Neuronal stem cell (in vitro differentiated cells): Measurements from ENCODE around the gene RASAL3.

Experiments
- DNase-seq: peaks from one replicate; pipeline ENCODE4 v3.0.0-alpha.2; 2013; ENCODE audit warnings: low spot score
- H2AFZ ChIP-seq: one replicate; pipeline ENCODE4 v1.6.1; 2013; ENCODE audit warnings: mild to moderate bottlenecking, low read length, inconsistent platforms
- H2AK5ac ChIP-seq: 2 replicates; pipeline ENCODE4 v1.6.1; 2013; ENCODE audit warnings: low read depth, mild to moderate bottlenecking, inconsistent platforms, low read length, moderate library complexity, mixed read lengths
- H2BK120ac ChIP-seq: 2 replicates; pipeline ENCODE4 v1.6.1; 2013; ENCODE audit warnings: low read depth, mild to moderate bottlenecking, inconsistent platforms, low read length, moderate library complexity, mixed read lengths
- H2BK12ac ChIP-seq: one replicate; pipeline ENCODE4 v1.6.1; 2013; ENCODE audit warnings: low read length, inconsistent platforms
- H2BK15ac ChIP-seq: 2 replicates; pipeline ENCODE4 v1.6.1; 2013; ENCODE audit warnings: mild to moderate bottlenecking, low read length, inconsistent platforms, mixed read lengths
- H2BK5ac ChIP-seq: one replicate; pipeline ENCODE4 v1.6.1; 2013; ENCODE audit warnings: inconsistent platforms, mild to moderate bottlenecking, low read length, moderate library complexity
- H3K14ac ChIP-seq: one replicate; pipeline ENCODE4 v1.6.1; 2013; ENCODE audit warnings: low read length, inconsistent platforms
- H3K18ac ChIP-seq: 2 replicates; pipeline ENCODE4 v1.6.1; 2013; ENCODE audit warnings: low read length, inconsistent platforms
- H3K23ac ChIP-seq: 2 replicates; pipeline ENCODE4 v1.6.1; 2013; ENCODE audit warnings: low read depth, mild to moderate bottlenecking, mixed read lengths, low read length, inconsistent platforms; ENCODE audit not compliant: poor library complexity
- H3K27ac ChIP-seq: replicated peaks from 3 replicates; pipeline ENCODE4 v1.5.1; 2013; ENCODE audit warnings: low read length, inconsistent platforms
- H3K27me3 ChIP-seq, 3 experiments: 2 replicates each; pipeline ENCODE4 v1.6.1; 2013; ENCODE audit warnings: low read length in 3 of 3, mild to moderate bottlenecking in 2 of 3, inconsistent platforms in 1 of 3, low read depth in 1 of 3, mixed read lengths in 1 of 3, moderate library complexity in 1 of 3; ENCODE audit not compliant: control insufficient read depth in 3 of 3, insufficient read depth in 3 of 3
- H3K36me3 ChIP-seq, 2 donors: replicated peaks in 1 of 2; 2 replicates each; pipeline ENCODE4 v1.6.1; 2013; ENCODE audit warnings: low read length in 2 of 2; ENCODE audit not compliant: control insufficient read depth in 2 of 2, insufficient read depth in 2 of 2
- H3K4ac ChIP-seq: 2 replicates; pipeline ENCODE4 v1.6.1; 2013; ENCODE audit warnings: inconsistent platforms, mild to moderate bottlenecking, low read length, moderate library complexity
- H3K4me1 ChIP-seq, 2 donors: 1 replicate in 1 of 2; 2 replicates in 1 of 2; pipeline ENCODE4 v1.6.1; 2013; ENCODE audit warnings: low read length in 2 of 2, low read depth in 1 of 2; ENCODE audit not compliant: control insufficient read depth in 2 of 2, insufficient read depth in 1 of 2
- H3K4me2 ChIP-seq: one replicate; pipeline ENCODE4 v1.6.1; 2013; ENCODE audit warnings: mild to moderate bottlenecking, low read length, inconsistent platforms; ENCODE audit not compliant: insufficient read depth, poor library complexity, severe bottlenecking
- H3K4me3 ChIP-seq, 2 donors: 2 replicates each; pipeline ENCODE4 v1.5.1; 2013; ENCODE audit warnings: low read length in 2 of 2, mild to moderate bottlenecking in 2 of 2, inconsistent platforms in 1 of 2, moderate library complexity in 1 of 2
- H3K79me1 ChIP-seq: one replicate; pipeline ENCODE4 v1.6.1; 2013; ENCODE audit warnings: low read depth, mild to moderate bottlenecking, inconsistent platforms, low read length, moderate library complexity
- H3K9ac ChIP-seq: one replicate; pipeline ENCODE4 v1.6.1; 2013; ENCODE audit warnings: mild to moderate bottlenecking, low read depth, low read length, inconsistent platforms; ENCODE audit not compliant: poor library complexity
- H3K9me3 ChIP-seq, 2 donors: replicated peaks in 1 of 2; 2 replicates each; pipeline versions ENCODE3 to v1.6.1; 2013; ENCODE audit warnings: low read length in 2 of 2, mild to moderate bottlenecking in 2 of 2, inconsistent platforms in 1 of 2, low read depth in 1 of 2, mixed read lengths in 1 of 2, moderate library complexity in 1 of 2; ENCODE audit not compliant: control insufficient read depth in 2 of 2, insufficient read depth in 1 of 2
- H4K8ac ChIP-seq: one replicate; pipeline ENCODE4 v1.6.1; 2013; ENCODE audit warnings: low read depth, mild to moderate bottlenecking, inconsistent platforms, low read length, moderate library complexity
- H4K91ac ChIP-seq: one replicate; pipeline ENCODE4 v1.6.1; 2013; ENCODE audit warnings: low read length, low read depth, mild to moderate bottlenecking, inconsistent platforms; ENCODE audit not compliant: poor library complexity
- WGBS, 2 donors: extraction: QIAGEN DNeasy Blood & Tissue Kit; methylation state at CpG; one replicate each; pipeline ENCODE4 v1.1.7; 2013; ENCODE audit warnings: missing lambda C conversion rate in 2 of 2, mixed read lengths in 1 of 2; ENCODE audit not compliant: insufficient read length in 2 of 2, insufficient replicate concordance in 1 of 2; ENCODE audit errors: extremely low coverage in 2 of 2; 5-methylcytosine and 5-hydroxymethylcytosine counted together

The RASAL3 gene

DNA sequence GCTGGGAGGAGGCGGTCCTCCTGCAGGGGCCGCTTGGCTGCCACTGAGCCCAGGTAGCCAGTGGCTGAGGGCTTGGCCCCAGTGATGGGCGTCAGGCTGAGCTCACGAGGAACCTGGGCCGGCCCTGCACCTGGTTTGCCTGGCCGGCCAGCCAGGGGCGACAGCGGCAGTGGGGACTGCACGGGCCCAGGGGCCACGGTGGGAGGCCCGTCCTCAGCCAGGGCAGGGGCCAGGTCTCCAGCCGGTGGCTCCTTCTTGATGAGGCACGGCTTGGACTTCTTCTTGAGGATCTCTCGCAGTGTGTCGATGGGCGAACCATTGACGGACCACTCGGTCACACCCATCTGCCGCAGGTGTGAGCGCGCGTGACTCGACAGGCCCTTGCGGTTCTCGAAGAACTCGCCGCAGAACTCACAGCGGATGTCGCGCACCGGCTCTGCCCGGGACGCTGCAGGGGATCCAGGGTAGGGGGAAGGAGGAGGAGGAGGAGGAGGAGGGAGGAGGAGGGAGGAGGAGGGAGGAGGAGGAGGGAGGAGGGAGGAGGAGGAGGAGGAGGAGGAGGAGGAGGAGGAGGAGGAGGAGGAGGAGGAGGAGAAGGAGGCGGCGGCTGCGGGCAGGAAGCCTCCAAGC is 38.9 kb downstream of the RASAL3 start:
- no CpG with 5 or more reads among the region's 36 CpGs for WGBS, 2 donors
- Histone ChIP-seq H2BK12ac (no peak overlapping the region), H3K4me3 (no peak overlapping the region)

DNA sequence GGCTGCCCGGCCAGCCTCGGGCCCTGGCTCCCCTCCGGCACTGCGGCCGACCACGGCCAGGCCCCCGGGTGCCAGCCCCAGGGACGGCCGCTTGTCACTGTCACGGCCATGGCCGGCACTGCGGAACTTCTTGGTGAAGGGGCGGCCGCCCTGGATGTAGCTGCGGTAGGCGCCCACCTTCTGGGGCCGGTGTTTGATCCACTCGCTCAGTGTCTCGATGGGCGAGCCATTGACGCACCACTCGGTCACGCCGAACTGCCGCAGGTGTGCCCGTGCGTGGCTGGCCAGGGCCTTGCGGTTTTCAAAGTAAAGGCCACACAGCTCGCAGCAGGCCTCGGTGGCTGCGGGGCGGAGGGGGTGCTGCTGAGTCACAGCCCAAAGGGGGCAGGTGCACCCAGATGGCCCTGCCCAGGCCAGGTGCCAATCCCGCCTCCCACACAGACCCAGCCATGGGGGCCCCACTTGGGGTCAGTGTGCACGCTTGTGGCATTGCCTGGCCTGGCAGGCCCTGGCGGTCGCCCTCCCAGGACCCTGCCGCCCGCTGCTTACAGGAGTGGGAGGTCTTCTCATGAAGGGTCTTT is 39.6 kb downstream of the RASAL3 start:
- no peak overlapping the region for H3K14ac ChIP-seq
- H3K9ac ChIP-seq: no peak overlapping the region
- H3K4ac ChIP-seq: no peak overlapping the region
- no peak for DNase-seq
- H3K4me2 ChIP-seq: no peak overlapping the region
- H3K9me3 ChIP-seq: peaks cover 6 to 11% of the 10 kb centered on the region in 2 donors
- no peak overlapping the region for H3K27ac ChIP-seq
- no peak overlapping the region for H2BK12ac ChIP-seq
- no peak overlapping the region for H3K4me3 ChIP-seq
- WGBS, 2 donors: no CpG with 5 or more reads among the region's 38 CpGs
- H2AK5ac ChIP-seq: no peak overlapping the region
- peaks cover 6% of the 10 kb centered on the region for H3K79me1 ChIP-seq
- H2BK5ac ChIP-seq: no peak overlapping the region
- peak overlapping the region; percentile 65 for H3K23ac ChIP-seq
- no peak overlapping the region for H2AFZ ChIP-seq
- no peak overlapping the region for H4K8ac ChIP-seq
- H3K27me3 ChIP-seq: no peaks in the 10 kb centered on the region
- H3K18ac ChIP-seq: no peak overlapping the region
- H3K36me3 ChIP-seq: peaks cover 55 to 82% of the 10 kb centered on the region in 2 donors
- no peak overlapping the region for H2BK120ac ChIP-seq
- no peaks in the 10 kb centered on the region for H3K4me1 ChIP-seq
- H2BK15ac ChIP-seq: no peak overlapping the region
- no peak overlapping the region for H4K91ac ChIP-seq

More for the DNA sequence above, 38.9 kb downstream of the RASAL3 start:
- no peaks in the 10 kb centered on the region for H3K27me3 ChIP-seq
- H2BK15ac ChIP-seq: no peak overlapping the region
- H2AFZ ChIP-seq: no peak overlapping the region
- H2AK5ac ChIP-seq: no peak overlapping the region
- no peak overlapping the region for H4K91ac ChIP-seq
- H2BK5ac ChIP-seq: no peak overlapping the region
- H3K14ac ChIP-seq: no peak overlapping the region
- no peak overlapping the region for H3K4ac ChIP-seq
- H2BK120ac ChIP-seq: no peak overlapping the region
- H3K9me3 ChIP-seq: peaks cover 6 to 11% of the 10 kb centered on the region in 2 donors
- H4K8ac ChIP-seq: no peak overlapping the region
- H3K79me1 ChIP-seq: peaks cover 13% of the 10 kb centered on the region
- H3K23ac ChIP-seq: no peak overlapping the region
- no peak overlapping the region for H3K9ac ChIP-seq
- no peak for DNase-seq
- H3K27ac ChIP-seq: no peak overlapping the region
- H3K36me3 ChIP-seq: peaks cover 56 to 89% of the 10 kb centered on the region in 2 donors
- H3K4me2 ChIP-seq: no peak overlapping the region
- H3K18ac ChIP-seq: no peak overlapping the region
- H3K4me1 ChIP-seq: peaks cover 0 to 1% of the 10 kb centered on the region in 2 donors

GRCh38 chr19:15424121-15424520 is 40.2 kb downstream of the RASAL3 start:
- Histone ChIP-seq H2BK5ac (no peak overlapping the region), H3K9me3 (peaks cover 6 to 11% of the 10 kb centered on the region in 2 donors), H3K23ac (no peak overlapping the region), H2BK15ac (no peak overlapping the region), H2AFZ (no peak overlapping the region), H2BK120ac (no peak overlapping the region), H3K14ac (no peak overlapping the region), H3K27ac (no peak overlapping the region), H3K27me3 (no peaks in the 10 kb centered on the region), H3K4me2 (no peak overlapping the region), H3K18ac (no peak overlapping the region), H2BK12ac (no peak overlapping the region), H3K4me3 (no peak overlapping the region), H4K91ac (no peak overlapping the region), H2AK5ac (no peak overlapping the region), H3K36me3 (peaks cover 54 to 76% of the 10 kb centered on the region in 2 donors), H3K4ac (no peak overlapping the region), H3K79me1 (peaks cover 6% of the 10 kb centered on the region), H4K8ac (no peak overlapping the region), H3K4me1 (no peaks in the 10 kb centered on the region), H3K9ac (no peak overlapping the region)
- WGBS, 2 donors: no CpG with 5 or more reads among the region's 13 CpGs
- no peak for DNase-seq

DNA sequence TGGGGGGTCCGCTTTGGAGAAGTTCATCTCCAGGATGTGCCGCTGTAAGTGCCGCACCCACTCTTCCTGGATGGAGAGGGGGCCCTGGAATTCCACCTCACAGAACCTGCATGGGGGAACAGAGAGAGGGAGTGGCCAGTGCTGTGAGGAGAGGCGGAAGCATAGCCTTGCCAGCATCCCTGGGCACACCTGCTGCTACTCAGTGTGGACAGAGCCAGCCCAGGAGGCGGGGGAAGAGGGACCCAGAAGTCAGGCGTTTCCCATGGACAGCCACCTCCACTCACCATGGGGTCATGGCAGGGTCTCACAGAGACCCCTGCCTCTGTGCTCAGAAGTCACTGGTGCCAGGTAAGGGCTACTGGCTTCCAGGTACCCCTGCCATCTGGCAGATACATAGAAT is 41.2 kb downstream of the RASAL3 start:
- Histone ChIP-seq H3K4me2 (no peak overlapping the region), H3K27me3 (no peaks in the 10 kb centered on the region), H3K36me3 (peaks cover 50 to 67% of the 10 kb centered on the region in 2 donors), H2AFZ (no peak overlapping the region), H3K79me1 (peaks cover 10% of the 10 kb centered on the region), H2AK5ac (no peak overlapping the region), H4K91ac (no peak overlapping the region), H3K9ac (no peak overlapping the region), H3K4me3 (no peak overlapping the region), H3K14ac (no peak overlapping the region), H3K9me3 (peaks cover 6 to 11% of the 10 kb centered on the region in 2 donors), H3K4me1 (no peaks in the 10 kb centered on the region), H3K18ac (no peak overlapping the region), H2BK12ac (no peak overlapping the region), H3K4ac (no peak overlapping the region), H4K8ac (no peak overlapping the region), H2BK5ac (no peak overlapping the region), H3K23ac (no peak overlapping the region), H2BK120ac (no peak overlapping the region), H3K27ac (no peak overlapping the region), H2BK15ac (no peak overlapping the region)
- DNase-seq: no peak
- WGBS, 2 donors: no CpG with 5 or more reads among the region's 6 CpGs
